Measurements from ENCODE around the gene INPP5A.

The INPP5A gene

GRCh38 chr10:132681858-132682755 is 144.5 kb downstream of the INPP5A start:
- DNase-seq (ENCODE audit: low read depth, low spot score) = no peak
- no peak overlapping the region for H3K9ac ChIP-seq (ENCODE audit: insufficient read length, low read depth)
- no peaks in the 10 kb centered on the region for H3K27me3 ChIP-seq (ENCODE audit: insufficient read depth, insufficient read length)
- no peak for TF ChIP-seq ZNF274 (IDR thresholded peaks at IDR 0.05; ENCODE audit: low read depth, low read length)
- TF ChIP-seq YY1 (IDR thresholded peaks at IDR 0.05; ENCODE audit: insufficient read depth, insufficient read length) = no peak
- TF ChIP-seq SUZ12 (IDR thresholded peaks at IDR 0.05; ENCODE audit: extremely low read depth, insufficient read depth, insufficient read length) = no peak
- H3K9me3 ChIP-seq (ENCODE audit: insufficient read depth, low read length) = peaks cover 19% of the 10 kb centered on the region; the same call in 1 of the 2 replicates
- no peak overlapping the region for H3K4me3 ChIP-seq (ENCODE audit: insufficient read length, low read depth)
- no peaks in the 10 kb centered on the region for H3K36me3 ChIP-seq (ENCODE audit: insufficient read depth, insufficient read length, low read length)
- H3K4me1 ChIP-seq (ENCODE audit: insufficient read depth, insufficient read length) = peaks cover 8% of the 10 kb centered on the region

DNA sequence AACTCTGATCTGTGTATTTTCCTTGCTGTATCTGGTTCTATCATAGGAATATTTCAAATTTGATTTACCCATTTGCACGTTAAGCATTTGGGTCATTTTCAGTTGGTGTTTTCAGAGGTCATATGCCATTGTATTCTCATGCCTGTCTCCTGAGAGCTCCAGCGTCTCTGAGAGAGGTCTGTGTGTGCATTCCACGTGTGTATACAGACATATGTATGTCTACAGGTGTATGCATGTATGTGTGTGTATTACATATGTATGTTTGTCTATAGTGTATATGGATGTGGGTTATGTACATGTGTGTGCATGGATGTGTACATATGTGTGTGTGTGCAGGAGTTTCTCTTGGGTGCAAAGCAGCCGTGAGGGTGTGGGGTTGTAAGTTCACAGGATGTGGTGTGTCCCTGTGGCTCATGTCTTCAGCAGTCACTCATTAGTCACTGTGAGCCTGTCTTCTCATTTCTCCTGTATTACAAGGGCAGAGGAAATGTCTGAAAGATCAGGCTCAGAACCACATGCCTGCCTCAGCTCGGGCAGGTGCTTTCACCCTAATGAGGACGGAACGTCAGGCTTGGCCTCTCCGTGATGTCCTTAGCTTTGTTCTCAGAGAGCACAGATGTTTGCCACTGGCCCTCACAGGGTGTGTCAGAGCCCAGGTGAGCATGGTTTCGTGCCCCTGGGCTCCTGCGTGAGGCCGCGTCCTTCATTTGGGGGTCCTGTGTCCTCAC is 146.7 kb downstream of the INPP5A start:
- no peak overlapping the region for H3K9ac ChIP-seq (ENCODE audit: insufficient read length, low read depth)
- peaks cover 22% of the 10 kb centered on the region for H3K4me1 ChIP-seq (ENCODE audit: insufficient read depth, insufficient read length)
- DNase-seq (ENCODE audit: low read depth, low spot score) = no peak
- H3K9me3 ChIP-seq (ENCODE audit: insufficient read depth, low read length) = peaks cover 4% of the 10 kb centered on the region; the same call in 1 of the 2 replicates
- no peaks in the 10 kb centered on the region for H3K36me3 ChIP-seq (ENCODE audit: insufficient read depth, insufficient read length, low read length)
- H3K27me3 ChIP-seq (ENCODE audit: insufficient read depth, insufficient read length) = no peaks in the 10 kb centered on the region
- H3K4me3 ChIP-seq (ENCODE audit: insufficient read length, low read depth) = no peak overlapping the region
- TF ChIP-seq ZNF274 (IDR thresholded peaks at IDR 0.05; ENCODE audit: low read depth, low read length) = no peak
- TF ChIP-seq YY1 (IDR thresholded peaks at IDR 0.05; ENCODE audit: insufficient read depth, insufficient read length) = no peak
- TF ChIP-seq SUZ12 (IDR thresholded peaks at IDR 0.05; ENCODE audit: extremely low read depth, insufficient read depth, insufficient read length) = no peak

DNA sequence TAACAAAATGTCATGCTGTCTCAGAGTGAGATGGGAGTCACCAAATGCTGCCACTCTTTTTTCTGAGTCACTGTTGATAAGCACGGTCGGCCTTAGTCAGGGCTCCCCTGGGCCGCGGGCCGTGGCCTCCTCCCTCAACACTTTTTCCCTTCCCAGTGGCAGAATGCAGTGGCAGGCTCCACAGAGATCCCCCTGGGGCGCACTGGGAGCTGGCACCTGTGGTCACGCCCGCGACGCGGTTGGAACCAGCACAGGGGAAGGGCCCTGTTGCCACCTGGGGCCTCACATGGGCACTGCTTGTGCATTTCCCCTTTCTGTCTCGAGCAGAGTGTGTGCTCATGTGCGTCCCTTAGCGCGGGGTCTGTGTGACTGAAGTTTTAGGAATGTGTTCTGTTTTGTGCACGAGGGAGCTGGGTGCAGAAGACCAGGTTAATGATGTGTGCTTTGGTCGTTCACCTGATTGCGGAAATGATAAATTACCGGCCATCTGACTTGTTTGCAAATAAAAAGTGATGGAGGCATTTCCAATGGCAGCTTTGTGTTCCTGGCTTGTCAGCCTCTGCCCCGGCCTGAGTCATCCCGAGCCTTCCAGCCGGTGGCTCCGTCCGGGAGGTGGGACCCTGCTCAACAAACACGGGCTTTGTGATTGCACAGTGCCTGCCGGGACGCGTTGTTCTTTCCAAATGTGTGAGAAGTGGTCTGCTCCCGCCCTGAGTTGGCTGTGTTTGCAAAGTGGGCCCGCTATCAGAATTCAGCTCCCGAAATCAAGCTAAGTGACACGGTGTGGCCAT is 147.7 kb downstream of the INPP5A start:
- Histone ChIP-seq H3K4me3 (ENCODE audit: insufficient read length, low read depth) (no peak overlapping the region), H3K9ac (ENCODE audit: insufficient read length, low read depth) (no peak overlapping the region), H3K4me1 (ENCODE audit: insufficient read depth, insufficient read length) (peaks cover 22% of the 10 kb centered on the region), H3K36me3 (ENCODE audit: insufficient read depth, insufficient read length, low read length) (no peaks in the 10 kb centered on the region), H3K27me3 (ENCODE audit: insufficient read depth, insufficient read length) (no peaks in the 10 kb centered on the region), H3K9me3 (ENCODE audit: insufficient read depth, low read length) (no peaks in the 10 kb centered on the region)
- no peak for DNase-seq (ENCODE audit: low read depth, low spot score)
- TF ChIP-seq YY1 (IDR thresholded peaks at IDR 0.05; ENCODE audit: insufficient read depth, insufficient read length) (no peak), ZNF274 (IDR thresholded peaks at IDR 0.05; ENCODE audit: low read depth, low read length) (no peak), SUZ12 (IDR thresholded peaks at IDR 0.05; ENCODE audit: extremely low read depth, insufficient read depth, insufficient read length) (no peak)

- no peak for DNase-seq (ENCODE audit: low read depth, low spot score)
- peaks cover 22% of the 10 kb centered on the region for H3K4me1 ChIP-seq (ENCODE audit: insufficient read depth, insufficient read length)
- H3K9me3 ChIP-seq (ENCODE audit: insufficient read depth, low read length) = no peaks in the 10 kb centered on the region
- TF ChIP-seq YY1 (IDR thresholded peaks at IDR 0.05; ENCODE audit: insufficient read depth, insufficient read length) (no peak), SUZ12 (IDR thresholded peaks at IDR 0.05; ENCODE audit: extremely low read depth, insufficient read depth, insufficient read length) (no peak), ZNF274 (IDR thresholded peaks at IDR 0.05; ENCODE audit: low read depth, low read length) (no peak)
- no peaks in the 10 kb centered on the region for H3K27me3 ChIP-seq (ENCODE audit: insufficient read depth, insufficient read length)
- no peak overlapping the region for H3K4me3 ChIP-seq (ENCODE audit: insufficient read length, low read depth)
- no peak overlapping the region for H3K9ac ChIP-seq (ENCODE audit: insufficient read length, low read depth)
- peaks cover 6% of the 10 kb centered on the region for H3K36me3 ChIP-seq (ENCODE audit: insufficient read depth, insufficient read length, low read length)
Observed at GRCh38 chr10:132685921-132686680, 148.5 kb downstream of the INPP5A start.

GRCh38 chr10:132687181-132687892 is 149.8 kb downstream of the INPP5A start:
- peaks cover 22% of the 10 kb centered on the region for H3K4me1 ChIP-seq (ENCODE audit: insufficient read depth, insufficient read length)
- H3K36me3 ChIP-seq (ENCODE audit: insufficient read depth, insufficient read length, low read length) = peaks cover 8% of the 10 kb centered on the region
- DNase-seq (ENCODE audit: low read depth, low spot score) = no peak
- no peaks in the 10 kb centered on the region for H3K9me3 ChIP-seq (ENCODE audit: insufficient read depth, low read length)
- no peaks in the 10 kb centered on the region for H3K27me3 ChIP-seq (ENCODE audit: insufficient read depth, insufficient read length)
- TF ChIP-seq SUZ12 (IDR thresholded peaks at IDR 0.05; ENCODE audit: extremely low read depth, insufficient read depth, insufficient read length) (no peak), YY1 (IDR thresholded peaks at IDR 0.05; ENCODE audit: insufficient read depth, insufficient read length) (no peak), ZNF274 (IDR thresholded peaks at IDR 0.05; ENCODE audit: low read depth, low read length) (no peak)
- peak overlapping the region; percentile 17 for H3K9ac ChIP-seq (ENCODE audit: insufficient read length, low read depth)
- H3K4me3 ChIP-seq (ENCODE audit: insufficient read length, low read depth) = no peak overlapping the region
